ENCODE data around the gene TMEM214.

The TMEM214 gene

GRCh38 chr2:27065128-27065527 is 32.4 kb downstream of the TMEM214 start:
- no peak for DNase-seq (ENCODE audit: low read depth)
- no peak overlapping the region for H3K4me3 ChIP-seq (ENCODE audit: low read depth, low read length)
- TF ChIP-seq CTCF (IDR thresholded peaks at IDR 0.05; ENCODE audit: control insufficient read depth, extremely low read depth, insufficient read depth): no peak

- no peak for DNase-seq (ENCODE audit: low read depth)
- H3K4me3 ChIP-seq (ENCODE audit: low read depth, low read length): no peak overlapping the region
- no peak for TF ChIP-seq CTCF (IDR thresholded peaks at IDR 0.05; ENCODE audit: control insufficient read depth, extremely low read depth, insufficient read depth)
Observed at GRCh38 chr2:27067385-27067784, 34.6 kb downstream of the TMEM214 start.

- no peak overlapping the region for H3K4me3 ChIP-seq (ENCODE audit: low read depth, low read length)
- DNase-seq (ENCODE audit: low read depth): no peak
- TF ChIP-seq CTCF (IDR thresholded peaks at IDR 0.05; ENCODE audit: control insufficient read depth, extremely low read depth, insufficient read depth): no peak
Observed at GRCh38 chr2:27069436-27069835, 36.7 kb downstream of the TMEM214 start.

- peak overlapping the region; percentile 88 for H3K4me3 ChIP-seq (ENCODE audit: low read depth, low read length)
- no peak for DNase-seq (ENCODE audit: low read depth)
- no peak for TF ChIP-seq CTCF (IDR thresholded peaks at IDR 0.05; ENCODE audit: control insufficient read depth, extremely low read depth, insufficient read depth)
Observed at GRCh38 chr2:27069961-27070618, 37.3 kb downstream of the TMEM214 start.

GRCh38 chr2:27070653-27071276 is 38.0 kb downstream of the TMEM214 start:
- TF ChIP-seq CTCF (IDR thresholded peaks at IDR 0.05; ENCODE audit: control insufficient read depth, extremely low read depth, insufficient read depth): no peak
- peak overlapping the region; percentile 88 for H3K4me3 ChIP-seq (ENCODE audit: low read depth, low read length)
- no peak for DNase-seq (ENCODE audit: low read depth)

GRCh38 chr2:27071277-27071989 is 38.7 kb downstream of the TMEM214 start, which contains the start of gene OST4:
Gene OST4 (minus strand): TSS chr2:27071654.
- H3K4me3 ChIP-seq (ENCODE audit: low read depth, low read length): peak within 1 kb of the TSS; percentile 88
- DNase-seq (ENCODE audit: low read depth): peak; percentile 49
- TF ChIP-seq CTCF (IDR thresholded peaks at IDR 0.05; ENCODE audit: control insufficient read depth, extremely low read depth, insufficient read depth): no peak
